Measurements from ENCODE around the gene ZFAND2B.

ZFAND2B gene

GRCh38 chr2:219225350-219225749 is 18.8 kb downstream of the ZFAND2B start:
- DNase-seq = no peak

- no peak for DNase-seq
Observed at GRCh38 chr2:219228041-219228910, 21.7 kb downstream of the ZFAND2B start.

GRCh38 chr2:219228911-219229304 is 22.3 kb downstream of the ZFAND2B start:
- DNase-seq = no peak

- DNase-seq = peak; percentile 99
Observed at GRCh38 chr2:219229305-219230058, 22.9 kb downstream of the ZFAND2B start, which contains the start of the genes ANKZF1 and ATG9A. TSS of gene ANKZF1 (plus strand) at chr2:219229806. CDS start at chr2:219230258, 452 bp downstream. TSS of gene ATG9A (minus strand) at chr2:219229636. CDS start at chr2:219228024, 1,612 bp downstream.

- no peak for DNase-seq
Observed at GRCh38 chr2:219230059-219230540, 23.5 kb downstream of the ZFAND2B start.

- DNase-seq = no peak
Observed at GRCh38 chr2:219234331-219234730, 27.7 kb downstream of the ZFAND2B start.

- no peak for DNase-seq
Observed at GRCh38 chr2:219243291-219243761, 36.7 kb downstream of the ZFAND2B start.

- DNase-seq = no peak
Observed at GRCh38 chr2:219244789-219245147, 38.2 kb downstream of the ZFAND2B start.

- DNase-seq = peak; percentile 95
Observed at GRCh38 chr2:219245148-219245898, 38.7 kb downstream of the ZFAND2B start, which contains the start of the genes GLB1L and STK16. TSS of gene GLB1L (minus strand) at chr2:219245444. CDS start at chr2:219243573, 1,871 bp downstream. TSS of gene STK16 (plus strand) at chr2:219245479. CDS start at chr2:219246000, 521 bp downstream.

- no peak for DNase-seq
Observed at GRCh38 chr2:219245899-219246230, 39.3 kb downstream of the ZFAND2B start.

GRCh38 chr2:219246559-219246958 is 40.0 kb downstream of the ZFAND2B start:
- no peak for DNase-seq

- DNase-seq = no peak
Observed at GRCh38 chr2:219247678-219248642, 41.4 kb downstream of the ZFAND2B start.

GRCh38 chr2:219248845-219249202 is 42.2 kb downstream of the ZFAND2B start:
- no peak for DNase-seq

- DNase-seq = peak; percentile 74
Observed at GRCh38 chr2:219249203-219249980, 42.8 kb downstream of the ZFAND2B start.

- DNase-seq = no peak
Observed at GRCh38 chr2:219250049-219250781, 43.6 kb downstream of the ZFAND2B start.

- no peak for DNase-seq
Observed at GRCh38 chr2:219251656-219252055, 45.1 kb downstream of the ZFAND2B start.

GRCh38 chr2:219252084-219252483 is 45.5 kb downstream of the ZFAND2B start:
- DNase-seq = no peak

GRCh38 chr2:219252570-219252899 is 46.0 kb downstream of the ZFAND2B start:
- no peak for DNase-seq

- DNase-seq = peak; percentile 45
Observed at GRCh38 chr2:219252900-219253752, 46.5 kb downstream of the ZFAND2B start, which contains the start of gene TUBA4B. TSS of gene TUBA4B (plus strand) at chr2:219253243. CDS start at chr2:219253408, 165 bp downstream.

Data from left hindlimb (tissue), 1 donor.